Fibroblast of lung (primary cell): Measurements from ENCODE around the gene MRPL51. TPM values are rescaled to one million over a fixed set of nuclear protein-coding genes. Genes with fewer than 3 reads are reported as not detected.
"Not testable (repeated sequence)": the region's sequence is repeated elsewhere in the genome, so short reads cannot be mapped to it uniquely, and the experiment has no call there.

Experiments
- DNase-seq, 2 donors: peaks; one replicate each; pipeline versions ENCODE4 v3.0.0 to v3.0.0-alpha.2; 2010; ENCODE audit warnings: low read depth in 2 of 2
- H2AFZ ChIP-seq: 2 replicates; pipeline ENCODE4 v1.5.1; 2012; ENCODE audit warnings: low read length, control low read depth, inconsistent platforms
- H3K27ac ChIP-seq: 2 replicates; pipeline ENCODE4 v1.5.1; 2011; ENCODE audit warnings: low read length, control low read depth; ENCODE audit not compliant: insufficient read depth
- H3K27me3 ChIP-seq: 2 replicates; pipeline ENCODE4 v1.5.1; 2011; ENCODE audit warnings: mild to moderate bottlenecking, low read length; ENCODE audit not compliant: control insufficient read depth, insufficient read depth
- H3K36me3 ChIP-seq: 2 replicates; pipeline ENCODE4 v1.5.1; 2011; ENCODE audit warnings: low read length; ENCODE audit not compliant: control insufficient read depth, insufficient read depth
- H3K4me1 ChIP-seq: 2 replicates; pipeline ENCODE4 v1.5.1; 2011; ENCODE audit warnings: low read length; ENCODE audit not compliant: control insufficient read depth, insufficient read depth; ENCODE audit errors: extremely low read depth
- H3K4me2 ChIP-seq: 2 replicates; pipeline ENCODE4 v1.5.1; 2011; ENCODE audit warnings: low read length, control low read depth; ENCODE audit not compliant: insufficient read depth; ENCODE audit errors: extremely low read depth
- H3K4me3 ChIP-seq, 4 experiments: fragments of 200-600 bp in 1 of 4; sonication (generic) in 1 of 4; replicated peaks in 1 of 4; 2 replicates each; pipeline ENCODE4 v1.5.1; 2011 to 2016; ENCODE audit warnings: low read length in 4 of 4, low read depth in 3 of 4, mild to moderate bottlenecking in 3 of 4, control low read depth in 2 of 4, inconsistent platforms in 1 of 4, mixed read lengths in 1 of 4; ENCODE audit not compliant: insufficient read depth in 1 of 4; ENCODE audit errors: control extremely low read depth in 1 of 4
- H3K79me2 ChIP-seq: 2 replicates; pipeline ENCODE4 v1.5.1; 2012; ENCODE audit warnings: mild to moderate bottlenecking, low read length, inconsistent platforms; ENCODE audit not compliant: control insufficient read depth, insufficient read depth
- H3K9ac ChIP-seq: 2 replicates; pipeline ENCODE4 v1.5.1; 2011; ENCODE audit warnings: mild to moderate bottlenecking, low read length, control low read depth; ENCODE audit not compliant: insufficient read depth
- H3K9me3 ChIP-seq: 2 replicates; pipeline ENCODE4 v1.5.1; 2012; ENCODE audit warnings: low read depth, low read length; ENCODE audit not compliant: control insufficient read depth, insufficient read depth
- H4K20me1 ChIP-seq: 2 replicates; pipeline ENCODE4 v1.5.1; 2011; ENCODE audit warnings: low read length; ENCODE audit not compliant: control insufficient read depth, insufficient read depth; ENCODE audit errors: extremely low read depth
- EZH2 ChIP-seq: IDR thresholded peaks from 2 replicates; pipeline ENCODE4 v1.5.1; 2012; ENCODE audit warnings: low read length, control low read depth, mild to moderate bottlenecking; ENCODE audit errors: missing control alignments
- polyA plus RNA-seq, 2 donors: library from polyadenylated mRNA; depleted of rRNA in 1 of 2; stranded (reverse) in 1 of 2; unstranded in 1 of 2; fragments of >200 nt; gene quantifications; 2 replicates each; pipeline ENCODE4 v1.2.1, GENCODE V29; 2011 to 2012; ENCODE audit warnings: missing spikeins in 1 of 2
- total RNA-seq: library from RNA; depleted of rRNA; stranded (reverse); fragments of >200 nt; gene quantifications from 2 replicates; pipeline ENCODE4 v1.2.1, GENCODE V29; 2014
- TF ChIP-seq, protein P1 (sequence below), 2 donors: IDR thresholded peaks in 1 of 2; conservative IDR thresholded peaks in 1 of 2; 1 replicate in 1 of 2; 2 replicates in 1 of 2; pipeline ENCODE4 v1.5.1; 2011 to 2012; ENCODE audit warnings: low read length in 2 of 2, control low read depth in 1 of 2, inconsistent platforms in 1 of 2, low read depth in 1 of 2, mild to moderate bottlenecking in 1 of 2

Gene MRPL51
- total and polyA plus RNA-seq, 2 donors (not counting 1 experiment from before 2014, with no cell fraction given), result 118 to 120 TPM

- H3K27ac ChIP-seq, result peak overlapping the region; percentile 95
- peak overlapping the region; percentile 4 for H3K9ac ChIP-seq
- peaks cover 8% of the 10 kb centered on the region for H3K4me1 ChIP-seq
- H3K79me2 ChIP-seq, result peaks cover 40% of the 10 kb centered on the region
- H2AFZ ChIP-seq, result peak overlapping the region; percentile 13
- no peaks in the 10 kb centered on the region for H3K27me3 ChIP-seq
- no peak for TF ChIP-seq EZH2
- TF ChIP-seq, protein P1, sequence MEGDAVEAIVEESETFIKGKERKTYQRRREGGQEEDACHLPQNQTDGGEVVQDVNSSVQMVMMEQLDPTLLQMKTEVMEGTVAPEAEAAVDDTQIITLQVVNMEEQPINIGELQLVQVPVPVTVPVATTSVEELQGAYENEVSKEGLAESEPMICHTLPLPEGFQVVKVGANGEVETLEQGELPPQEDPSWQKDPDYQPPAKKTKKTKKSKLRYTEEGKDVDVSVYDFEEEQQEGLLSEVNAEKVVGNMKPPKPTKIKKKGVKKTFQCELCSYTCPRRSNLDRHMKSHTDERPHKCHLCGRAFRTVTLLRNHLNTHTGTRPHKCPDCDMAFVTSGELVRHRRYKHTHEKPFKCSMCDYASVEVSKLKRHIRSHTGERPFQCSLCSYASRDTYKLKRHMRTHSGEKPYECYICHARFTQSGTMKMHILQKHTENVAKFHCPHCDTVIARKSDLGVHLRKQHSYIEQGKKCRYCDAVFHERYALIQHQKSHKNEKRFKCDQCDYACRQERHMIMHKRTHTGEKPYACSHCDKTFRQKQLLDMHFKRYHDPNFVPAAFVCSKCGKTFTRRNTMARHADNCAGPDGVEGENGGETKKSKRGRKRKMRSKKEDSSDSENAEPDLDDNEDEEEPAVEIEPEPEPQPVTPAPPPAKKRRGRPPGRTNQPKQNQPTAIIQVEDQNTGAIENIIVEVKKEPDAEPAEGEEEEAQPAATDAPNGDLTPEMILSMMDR (conservative IDR thresholded peaks at IDR 0.05 in 1 of 2, IDR thresholded peaks at IDR 0.05 in 1 of 2; ENCODE audit: low read depth in 1 of 2, low read length in 2 of 2), result no peak
- peaks cover 4% of the 10 kb centered on the region for H3K36me3 ChIP-seq
- no peak for DNase-seq
- peak overlapping the region; percentile 82 for H3K4me2 ChIP-seq
- H4K20me1 ChIP-seq, result no peaks in the 10 kb centered on the region
- H3K9me3 ChIP-seq, result no peaks in the 10 kb centered on the region
- H3K4me3 ChIP-seq, result peak overlapping the region; percentile 45 to 98 (median 64)
These were observed 1.2 kb upstream of the MRPL51 start for GRCh38 chr12:6494258-6494743.

DNA sequence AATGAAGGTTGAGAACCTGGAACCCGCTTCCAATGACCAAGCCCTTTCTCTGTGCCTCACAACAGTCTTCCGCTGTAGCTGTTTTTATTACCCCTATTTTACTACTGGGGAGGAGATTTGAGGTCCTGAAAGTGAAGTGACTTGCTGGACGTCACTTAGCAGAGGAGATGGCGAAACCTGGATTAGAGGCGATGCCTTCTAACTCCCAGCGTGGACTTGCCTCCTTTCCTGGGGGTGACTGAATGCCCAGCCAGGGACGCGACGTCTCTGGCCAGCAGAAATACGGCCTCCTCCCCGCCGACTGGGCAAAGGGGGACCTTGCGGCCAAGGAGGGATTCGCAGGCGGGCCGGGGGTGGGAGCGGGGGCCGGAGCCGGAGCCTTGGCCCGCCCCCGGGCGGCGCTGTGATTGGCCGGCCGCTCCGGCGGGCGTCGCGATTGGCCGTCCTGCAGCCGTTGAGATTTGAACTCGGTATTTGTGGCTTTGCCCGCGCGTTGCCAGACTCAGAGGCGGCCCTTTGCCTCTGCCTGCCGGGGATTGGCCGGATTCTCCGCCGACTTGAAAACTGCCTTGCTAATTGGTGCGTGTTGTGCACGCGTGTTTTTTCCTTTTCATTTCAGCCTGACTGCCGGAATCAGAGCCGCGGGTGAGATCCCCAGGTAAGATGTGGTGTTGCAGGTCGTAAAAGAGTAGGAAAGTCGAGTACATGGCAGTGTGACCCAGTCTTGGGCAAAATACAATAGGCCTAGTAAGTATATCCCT is 615 bp upstream of the MRPL51 start, which contains the start of gene NCAPD2:
NCAPD2 (plus strand) TSS at position 606 of the 761 bp plus-strand sequence. CDS start 997 bp downstream, outside the sequence.
- Histone ChIP-seq H2AFZ (peak within 1 kb of the TSS; percentile 85), H3K9me3 (no peaks in the 10 kb centered on the region), H3K27me3 (no peaks in the 10 kb centered on the region), H3K4me2 (peak within 1 kb of the TSS; percentile 98), H3K27ac (peak within 1 kb of the TSS; percentile 95), H3K79me2 (peaks cover 37% of the 10 kb centered on the region), H3K4me1 (peaks cover 8% of the 10 kb centered on the region), H4K20me1 (no peaks in the 10 kb centered on the region), H3K9ac (peak within 1 kb of the TSS; percentile 70), H3K36me3 (no peaks in the 10 kb centered on the region), H3K4me3 (peak within 1 kb of the TSS; percentile 72 to 99 (median 78))
- no peak for TF ChIP-seq EZH2
- TF ChIP-seq, protein P1 (conservative IDR thresholded peaks at IDR 0.05 in 1 of 2, IDR thresholded peaks at IDR 0.05 in 1 of 2; ENCODE audit: low read depth in 1 of 2, low read length in 2 of 2), result peak; percentile 8 to 9
- peak; percentile 93 to 94 for DNase-seq

- peaks cover 20% of the 10 kb centered on the region for H3K79me2 ChIP-seq
- H3K27ac ChIP-seq, H2AFZ ChIP-seq, H3K9me3 ChIP-seq, H3K9ac ChIP-seq, H3K27me3 ChIP-seq, DNase-seq, H3K4me2 ChIP-seq, H3K36me3 ChIP-seq, H3K4me1 ChIP-seq, H4K20me1 ChIP-seq, H3K4me3 ChIP-seq: not testable (repeated sequence)
These were observed 2.4 kb downstream of the MRPL51 start for GRCh38 chr12:6490673-6491072.
